HG03095 (cell line): Measurements from ENCODE around the gene RUSC1.
"Not testable (repeated sequence)": the region's sequence is repeated elsewhere in the genome, so short reads cannot be mapped to it uniquely, and the experiment has no call there.

Experiments
- ATAC-seq: cut with Tn5 transposase; IDR thresholded peaks from one replicate; pipeline ENCODE4 v1.9.1; 2021; ENCODE audit warnings: moderate library complexity; ENCODE audit not compliant: unreplicated experiment

Gene RUSC1

GRCh38 chr1:155320661-155321617, at the start of gene RUSC1:
TSS of gene RUSC1 (plus strand) at chr1:155320894. CDS start at chr1:155321774, 880 bp downstream.
- ATAC-seq = no peak

- ATAC-seq = peak; percentile 38
These were observed 48.0 kb upstream of the RUSC1 start for GRCh38 chr1:155272466-155273342.

- ATAC-seq = peak; percentile 74
These were observed 47.1 kb upstream of the RUSC1 start, which contains the start of gene CLK2 for GRCh38 chr1:155273343-155274245. TSS of gene CLK2 (minus strand) at chr1:155273504. CDS start at chr1:155270977, 2,527 bp downstream.

GRCh38 chr1:155277070-155277901, 43.4 kb upstream of the RUSC1 start, which contains the start of gene HCN3:
TSS of gene HCN3 (plus strand) at chr1:155277463. CDS start at chr1:155277591, 128 bp downstream.
- ATAC-seq = peak; percentile 59

- ATAC-seq = no peak
These were observed 42.6 kb upstream of the RUSC1 start for GRCh38 chr1:155277902-155278688.

- ATAC-seq = no peak
These were observed 42.0 kb upstream of the RUSC1 start for GRCh38 chr1:155278689-155279160.

GRCh38 chr1:155279268-155279667, 41.4 kb upstream of the RUSC1 start:
- no peak for ATAC-seq

GRCh38 chr1:155282488-155283091, 38.1 kb upstream of the RUSC1 start:
- no peak for ATAC-seq

- ATAC-seq = no peak
These were observed 36.2 kb upstream of the RUSC1 start for GRCh38 chr1:155284476-155284875.

- no peak for ATAC-seq
These were observed 35.6 kb upstream of the RUSC1 start for GRCh38 chr1:155285063-155285462.

GRCh38 chr1:155285631-155286044, 35.1 kb upstream of the RUSC1 start:
- no peak for ATAC-seq

- no peak for ATAC-seq
These were observed 34.1 kb upstream of the RUSC1 start for GRCh38 chr1:155286544-155286943.

- ATAC-seq = no peak
These were observed 32.6 kb upstream of the RUSC1 start for GRCh38 chr1:155287987-155288543.

- not testable (repeated sequence) for ATAC-seq
These were observed 29.7 kb upstream of the RUSC1 start for GRCh38 chr1:155291006-155291405.

GRCh38 chr1:155293086-155293749, 27.5 kb upstream of the RUSC1 start:
- no peak for ATAC-seq

- no peak for ATAC-seq
These were observed 26.0 kb upstream of the RUSC1 start for GRCh38 chr1:155294520-155295182.
